NCI-H1048 (cell line): ENCODE measurements around the gene HMGCS1.
"Not testable (repeated sequence)": the region's sequence is repeated elsewhere in the genome, so short reads cannot be mapped to it uniquely, and the experiment has no call there.

Source experiments
- DNase-seq: peaks from one replicate; lab custom pipeline; 2025; lab: John Stamatoyannopoulos, UW

HMGCS1 gene

DNA sequence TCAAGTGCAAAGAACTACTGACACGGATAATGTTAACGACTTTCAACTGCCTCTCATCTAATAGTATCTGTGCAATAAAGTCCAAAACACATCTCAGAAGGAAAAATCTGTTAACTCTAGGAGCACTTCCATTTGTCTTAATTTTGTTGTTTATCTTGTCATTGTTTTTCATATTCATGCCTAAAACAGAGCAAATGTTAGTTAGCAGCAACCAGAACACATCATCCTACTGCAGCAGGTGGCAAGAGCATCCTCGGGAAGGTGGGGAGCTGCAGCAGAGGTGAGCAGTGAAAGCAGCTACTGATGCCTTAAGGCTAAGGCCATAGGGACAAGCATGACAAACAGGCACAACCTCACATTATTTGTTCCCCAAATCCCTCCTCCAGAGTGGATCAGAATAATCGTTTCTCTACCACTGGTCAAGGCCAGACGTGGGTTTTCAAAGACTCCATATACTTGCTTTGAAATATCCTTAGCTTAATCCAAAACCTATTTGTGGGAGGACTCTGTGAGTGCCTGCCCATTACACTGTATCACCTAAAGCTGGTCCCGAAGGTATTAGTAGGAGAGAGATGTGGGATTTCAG lies 1.0 kb downstream of the HMGCS1 start:
- DNase-seq: no peak

DNA sequence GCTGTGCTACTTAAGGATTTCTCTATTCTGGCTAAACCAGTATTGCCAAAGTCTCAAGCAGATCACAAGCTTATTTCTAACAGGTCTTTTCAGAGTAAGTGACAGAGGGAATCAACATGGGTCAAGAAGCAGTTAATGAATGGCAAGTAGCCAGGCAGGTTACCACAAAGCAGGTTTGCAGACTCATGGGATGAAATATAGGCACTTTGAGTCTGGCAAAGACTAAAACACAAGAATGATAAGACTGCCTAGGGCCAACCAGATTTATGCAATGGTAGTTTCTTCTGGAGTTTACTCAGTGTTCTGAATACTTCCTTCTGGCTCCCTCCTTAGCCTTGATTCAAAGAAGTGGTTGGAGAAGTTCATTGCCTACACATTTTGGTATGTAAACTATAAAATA lies 3.6 kb downstream of the HMGCS1 start:
- DNase-seq: no peak

DNA sequence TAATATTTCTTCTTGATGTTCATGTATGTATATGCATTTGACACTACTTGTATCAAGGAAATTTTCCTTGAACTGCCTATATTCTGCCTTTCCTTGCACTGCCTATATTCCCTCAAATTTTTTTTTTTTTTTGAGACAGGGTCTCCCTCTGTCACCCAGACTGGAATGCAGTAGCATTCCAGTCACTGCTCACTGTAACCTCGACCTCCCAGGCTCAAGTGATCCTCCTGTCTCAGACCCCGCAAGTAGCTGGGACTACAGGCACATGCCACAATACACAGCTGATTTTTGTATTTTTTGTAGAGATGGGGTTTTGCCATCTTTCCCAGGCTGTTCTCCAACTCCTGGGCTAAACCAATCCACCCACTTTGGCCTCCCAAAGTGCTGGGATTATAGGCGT lies 4.1 kb downstream of the HMGCS1 start:
- DNase-seq: no peak

GRCh38 chr5:43306954-43307353 lies 6.3 kb downstream of the HMGCS1 start:
- not testable (repeated sequence) for DNase-seq

DNA sequence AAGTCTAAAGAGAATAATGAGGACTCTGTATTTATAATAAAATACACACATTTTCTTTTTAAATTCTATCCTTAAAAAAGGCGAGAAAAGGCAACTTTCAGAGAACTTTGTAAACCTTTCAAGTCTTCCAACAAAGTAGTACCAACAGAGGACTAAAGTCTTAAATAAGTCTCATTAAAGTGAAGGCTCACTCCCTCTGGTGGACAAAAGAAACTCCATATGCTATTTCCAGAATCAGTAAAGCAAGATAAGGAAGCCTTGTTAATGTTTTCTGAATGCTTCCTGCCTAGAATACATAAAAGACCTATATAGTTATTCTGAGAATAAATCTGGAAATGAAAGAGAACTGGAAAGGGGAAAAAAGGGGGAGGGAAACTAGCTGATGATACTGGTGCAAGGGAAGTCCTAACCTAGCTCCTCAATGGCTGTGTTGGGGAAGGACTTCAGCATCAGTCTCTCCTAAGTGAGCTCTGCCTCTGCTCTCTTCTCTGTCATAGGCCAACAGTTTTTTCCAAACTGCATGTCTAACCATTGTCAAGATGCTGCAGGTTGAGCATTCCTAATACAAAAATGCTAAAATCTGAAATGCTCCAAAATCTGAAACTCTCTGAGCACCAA lies 7.2 kb downstream of the HMGCS1 start:
- DNase-seq: no peak

- DNase-seq: no peak
Observed at GRCh38 chr5:43304525-43304924, 8.7 kb downstream of the HMGCS1 start.

DNA sequence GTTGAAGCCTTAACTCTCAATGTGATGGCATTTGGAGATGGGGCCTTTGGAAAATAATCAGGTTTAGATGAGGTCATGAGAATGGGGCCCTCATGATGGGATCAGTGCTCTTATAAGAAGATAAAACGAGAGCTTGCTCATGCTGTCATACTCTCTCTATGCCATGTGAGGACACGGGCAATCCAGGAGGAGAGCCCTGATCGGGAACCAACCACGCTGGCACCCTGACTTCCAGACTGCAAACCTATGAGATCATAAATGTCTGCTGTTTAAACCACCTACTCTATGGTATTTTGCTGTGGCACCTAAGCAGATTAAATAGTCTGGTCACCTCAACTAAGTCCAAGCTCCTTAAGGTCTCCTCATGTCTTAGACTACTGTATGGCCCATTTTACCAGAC lies 10.0 kb downstream of the HMGCS1 start:
- no peak for DNase-seq

- no peak for DNase-seq
Observed at GRCh38 chr5:43302481-43302880, 10.7 kb downstream of the HMGCS1 start.

DNA sequence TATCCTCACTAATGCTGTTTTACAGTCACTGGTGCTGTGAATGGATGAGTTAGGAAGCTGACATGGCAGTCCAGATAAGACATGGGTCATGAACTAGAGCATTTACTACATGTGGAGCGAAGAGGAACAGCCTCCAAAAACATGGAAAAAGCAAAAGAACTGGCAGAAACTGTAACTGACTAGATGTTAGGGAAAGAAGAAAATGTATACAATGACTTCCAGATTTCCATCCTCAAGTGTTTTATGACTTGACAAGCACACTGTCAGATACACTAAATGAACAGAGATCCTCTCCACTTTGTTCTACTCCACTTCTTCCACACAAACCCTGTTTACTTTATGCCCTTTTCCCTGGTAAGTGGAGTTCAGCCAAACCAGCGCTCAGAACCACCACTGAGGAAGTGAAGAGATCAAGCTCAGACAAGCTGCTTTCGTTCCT lies 11.5 kb downstream of the HMGCS1 start:
- no peak for DNase-seq

DNA sequence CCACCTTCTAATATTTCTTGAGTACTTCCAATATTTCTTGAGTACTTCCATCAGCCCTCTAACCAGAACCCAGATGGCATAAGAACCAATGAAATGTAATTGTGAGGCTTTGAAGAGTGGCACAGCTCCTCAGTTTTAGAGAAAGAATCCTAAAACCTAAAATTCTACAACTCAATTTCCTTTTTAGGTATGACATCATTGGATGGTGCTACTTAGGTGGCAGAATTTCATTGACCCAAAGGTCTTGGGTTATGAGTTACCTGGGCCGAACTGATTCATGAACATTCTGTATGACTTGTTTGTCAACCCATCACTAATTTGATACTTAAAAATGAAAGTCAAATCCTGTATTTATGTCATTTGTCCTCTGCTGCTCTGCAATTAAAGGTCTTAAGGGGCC lies 13.1 kb downstream of the HMGCS1 start:
- DNase-seq: no peak

- no peak for DNase-seq
Observed at GRCh38 chr5:43298443-43298842, 14.8 kb downstream of the HMGCS1 start.

DNA sequence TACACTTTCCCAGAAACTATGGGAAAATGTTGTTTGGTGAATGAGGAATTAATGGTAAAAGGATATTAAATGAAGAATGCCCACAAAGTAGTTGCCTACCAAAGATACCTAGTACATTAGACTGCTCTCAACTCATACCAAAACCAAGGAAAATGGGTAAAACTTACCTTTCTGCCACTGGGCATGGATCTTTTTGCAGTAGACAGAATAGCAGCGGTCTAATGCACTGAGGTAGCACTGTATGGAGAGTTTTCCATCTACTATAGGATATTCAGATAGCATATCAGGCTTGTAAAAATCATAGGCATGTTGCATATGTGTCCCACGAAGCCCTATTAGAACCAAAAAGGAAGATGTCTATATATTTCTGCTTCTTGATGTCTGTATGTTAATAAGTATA lies 16.4 kb downstream of the HMGCS1 start:
- no peak for DNase-seq

DNA sequence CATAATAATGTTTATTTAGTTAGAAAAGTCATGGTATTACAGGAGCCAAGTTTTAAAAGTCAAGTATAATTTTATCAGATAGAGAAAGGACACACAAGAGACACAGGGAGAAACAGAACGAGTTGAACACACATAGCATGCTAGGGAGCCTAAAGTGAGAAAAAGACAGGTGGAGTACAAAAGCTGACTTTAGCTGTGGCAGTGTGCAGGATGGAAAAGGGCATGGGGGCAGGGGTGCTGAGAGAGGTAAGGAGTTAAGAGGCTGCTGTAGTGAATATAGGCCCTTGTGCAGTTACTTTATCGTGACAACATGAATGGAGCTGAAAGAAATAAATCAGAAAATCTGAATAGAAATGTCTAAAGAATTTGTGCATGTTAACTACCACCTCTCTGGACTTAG lies 18.0 kb downstream of the HMGCS1 start:
- DNase-seq: no peak

GRCh38 chr5:43294226-43294625 lies 19.0 kb downstream of the HMGCS1 start:
- no peak for DNase-seq

- no peak for DNase-seq
Observed at GRCh38 chr5:43290726-43291125, 22.5 kb downstream of the HMGCS1 start.

DNA sequence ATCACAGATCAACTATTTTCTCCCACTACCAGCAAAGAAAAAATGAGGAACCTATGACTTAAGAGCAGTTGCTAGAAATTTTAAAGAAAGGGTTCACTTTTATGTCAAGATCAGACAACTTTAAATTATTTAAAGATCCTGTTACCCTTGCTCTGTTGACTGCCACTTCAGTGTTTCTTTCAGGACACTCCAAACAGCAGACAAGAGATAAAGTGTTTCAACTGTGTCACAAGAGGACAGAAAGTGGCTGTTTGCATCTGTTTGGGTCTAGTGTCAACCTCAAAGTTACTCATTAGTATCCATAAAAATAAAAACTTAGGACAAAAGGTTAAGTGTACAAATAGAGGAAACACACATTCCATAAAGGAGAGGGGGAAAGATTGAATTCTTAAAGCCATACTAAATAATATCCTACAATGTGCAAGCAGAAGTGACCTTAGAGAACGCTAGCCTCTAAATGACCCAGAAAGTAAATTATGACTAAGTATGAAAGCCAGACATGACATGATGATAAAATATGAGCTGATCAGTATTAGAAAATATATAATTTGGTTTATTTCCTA lies 24.9 kb downstream of the HMGCS1 start:
- DNase-seq: no peak

DNA sequence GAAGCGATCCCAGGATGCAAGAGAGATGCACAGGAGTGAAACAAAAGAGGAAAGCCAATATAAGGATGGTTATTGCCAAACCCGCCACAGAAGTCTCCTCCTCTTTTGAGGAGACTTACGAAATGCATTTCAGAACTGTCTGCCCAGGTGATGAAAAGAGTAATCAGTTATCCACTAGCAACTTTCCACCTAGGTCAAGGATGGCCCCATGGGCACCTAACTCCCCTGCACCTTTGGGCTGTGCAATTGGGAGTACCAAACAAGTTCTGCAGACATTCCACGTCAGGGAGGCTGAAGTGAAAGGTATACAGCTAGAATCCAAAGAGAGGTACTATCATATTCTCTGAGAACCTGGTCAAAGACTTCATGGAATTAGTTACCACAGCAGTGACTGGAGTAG lies 25.7 kb downstream of the HMGCS1 start:
- no peak for DNase-seq

DNA sequence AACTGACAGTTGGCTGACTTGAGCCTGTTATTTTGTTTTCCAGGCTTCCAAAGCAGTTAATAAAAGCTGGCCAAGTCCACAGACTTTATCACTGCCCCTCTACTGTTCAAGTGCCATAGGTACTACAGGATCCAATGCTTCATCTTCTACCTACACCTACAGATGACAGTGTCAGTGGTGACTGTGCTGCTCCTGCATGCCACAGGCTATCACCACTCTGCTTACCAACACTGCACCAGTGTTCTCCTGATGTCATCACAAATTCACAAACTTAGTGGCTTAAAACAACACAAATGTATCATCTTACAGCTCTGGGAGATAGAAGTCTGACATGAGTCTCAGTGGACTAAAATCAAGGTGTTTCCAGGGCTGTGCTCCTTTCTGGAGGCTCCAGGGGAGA lies 26.6 kb downstream of the HMGCS1 start:
- DNase-seq: no peak

GRCh38 chr5:43281840-43282658 lies 31.2 kb downstream of the HMGCS1 start:
- no peak for DNase-seq

DNA sequence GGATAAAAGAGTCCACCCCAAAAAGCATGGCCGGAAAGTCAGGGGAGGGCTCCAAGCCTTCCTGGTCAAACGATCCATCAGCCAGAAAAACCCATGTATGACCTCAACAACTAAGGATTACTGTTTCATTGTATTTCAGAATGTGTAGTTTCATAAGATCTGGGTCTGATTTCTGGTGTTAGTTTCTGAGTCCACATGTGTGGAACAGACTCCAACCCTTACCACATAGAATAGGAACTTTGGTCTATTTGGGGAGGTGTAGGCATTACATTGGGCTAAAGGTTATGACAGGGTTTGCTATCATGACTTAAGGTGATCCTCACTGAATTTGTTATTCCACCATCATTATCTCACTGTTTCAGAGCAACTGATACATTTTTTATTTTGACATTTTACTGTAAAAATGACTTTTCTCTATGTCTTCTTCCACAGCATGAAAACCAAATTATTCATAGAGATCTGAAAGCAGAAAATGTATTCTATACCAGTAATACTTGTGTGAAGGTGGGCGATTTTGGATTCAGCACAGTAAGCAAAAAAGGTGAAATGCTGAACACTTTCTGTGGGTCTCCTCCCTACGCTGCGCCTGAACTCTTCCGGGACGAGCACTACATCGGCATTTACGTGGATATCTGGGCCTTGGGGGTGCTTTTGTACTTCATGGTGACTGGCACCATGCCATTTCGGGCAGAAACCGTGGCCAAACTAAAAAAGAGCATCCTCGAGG lies 33.5 kb downstream of the HMGCS1 start:
- no peak for DNase-seq

DNA sequence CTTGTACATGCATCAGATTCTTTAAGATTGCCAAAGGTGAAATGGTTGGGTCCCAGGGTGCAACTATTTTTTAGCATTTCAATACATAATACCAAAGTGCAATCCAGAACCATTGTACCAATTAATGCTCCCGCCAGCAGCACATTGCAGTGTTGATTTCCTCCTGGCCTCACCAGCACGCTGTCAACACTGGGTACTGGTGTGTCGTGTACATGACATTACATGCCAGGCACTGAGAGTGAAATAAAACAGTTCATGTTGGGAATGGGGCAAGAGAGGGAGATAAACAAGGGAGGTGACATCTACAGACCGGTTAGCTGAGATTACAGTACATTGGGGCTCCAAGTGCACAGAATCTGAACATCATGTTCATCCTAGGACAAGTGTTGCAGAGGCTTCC lies 37.8 kb downstream of the HMGCS1 start:
- no peak for DNase-seq

- DNase-seq: no peak
Observed at GRCh38 chr5:43274435-43275114, 38.6 kb downstream of the HMGCS1 start.
